Keratinocyte (primary cell): ENCODE measurements around the gene HABP4. TPM values are rescaled to one million over a fixed set of nuclear protein-coding genes. Genes with fewer than 3 reads are reported as not detected.

Source experiments
- DNase-seq: peaks from one replicate; pipeline ENCODE4 v3.0.0-alpha.2; 2011; ENCODE audit warnings: low read depth, missing footprints, low spot score
- FAIRE-seq: peaks from 2 replicates; lab custom pipeline; 2011; peaks lifted over from hg19 to GRCh38; lab: Jason Lieb, UNC
- H2AFZ ChIP-seq: 2 replicates; pipeline ENCODE4 v1.6.0; 2012; ENCODE audit warnings: low read length, control low read depth, inconsistent platforms; ENCODE audit not compliant: control insufficient read depth
- H3K27ac ChIP-seq: 2 replicates; pipeline ENCODE4 v1.5.1; 2011; ENCODE audit warnings: low read length; ENCODE audit not compliant: control insufficient read depth, insufficient read depth
- H3K27me3 ChIP-seq: 3 replicates; pipeline ENCODE4 v1.6.0; 2011; ENCODE audit warnings: low read length; ENCODE audit not compliant: control insufficient read depth, insufficient read depth; ENCODE audit errors: extremely low read depth
- H3K36me3 ChIP-seq, 2 experiments: 2 replicates in 1 of 2; 3 replicates in 1 of 2; pipeline ENCODE4 v1.5.1; 2011; ENCODE audit warnings: low read length in 2 of 2, mild to moderate bottlenecking in 1 of 2; ENCODE audit not compliant: control insufficient read depth in 2 of 2, insufficient read depth in 2 of 2; ENCODE audit errors: extremely low read depth in 1 of 2
- H3K4me1 ChIP-seq: 3 replicates; pipeline ENCODE4 v1.5.1; 2011; ENCODE audit warnings: low read length; ENCODE audit not compliant: control insufficient read depth, insufficient read depth; ENCODE audit errors: extremely low read depth
- H3K4me2 ChIP-seq: 3 replicates; pipeline ENCODE4 v1.6.0; 2011; ENCODE audit warnings: low read depth, low read length; ENCODE audit not compliant: control insufficient read depth, insufficient read depth; ENCODE audit errors: extremely low read depth
- H3K4me3 ChIP-seq, 3 experiments: fragments of 200-600 bp in 1 of 3; sonication (generic) in 1 of 3; 2 replicates in 2 of 3; 3 replicates in 1 of 3; pipeline ENCODE4 v1.5.1; 2011 to 2016; ENCODE audit warnings: low read length in 3 of 3, mild to moderate bottlenecking in 3 of 3, control low read depth in 2 of 3, inconsistent platforms in 1 of 3, low read depth in 1 of 3, mixed read lengths in 1 of 3, mixed run types in 1 of 3, moderate library complexity in 1 of 3; ENCODE audit not compliant: control insufficient read depth in 2 of 3, insufficient read depth in 2 of 3; ENCODE audit errors: extremely low read depth in 1 of 3
- H3K79me2 ChIP-seq: 2 replicates; pipeline ENCODE4 v1.6.0; 2012; ENCODE audit warnings: low read length; ENCODE audit not compliant: control insufficient read depth, insufficient read depth
- H3K9ac ChIP-seq: 3 replicates; pipeline ENCODE4 v1.6.0; 2011; ENCODE audit warnings: low read length; ENCODE audit not compliant: control insufficient read depth, insufficient read depth; ENCODE audit errors: extremely low read depth
- H3K9me1 ChIP-seq: 3 replicates; pipeline ENCODE4 v1.6.0; 2011; ENCODE audit warnings: low read length; ENCODE audit not compliant: control insufficient read depth, insufficient read depth; ENCODE audit errors: extremely low read depth
- H3K9me3 ChIP-seq: 2 replicates; pipeline ENCODE4 v1.5.1; 2012; ENCODE audit warnings: low read depth, low read length; ENCODE audit not compliant: control insufficient read depth
- H4K20me1 ChIP-seq: 3 replicates; pipeline ENCODE4 v1.6.0; 2011; ENCODE audit warnings: low read length; ENCODE audit not compliant: control insufficient read depth, insufficient read depth; ENCODE audit errors: extremely low read depth
- CTCF ChIP-seq, 3 experiments: IDR thresholded peaks in 1 of 3; conservative IDR thresholded peaks in 1 of 3; optimal IDR thresholded peaks in 1 of 3; 2 replicates in 2 of 3; 3 replicates in 1 of 3; pipeline versions ENCODE3 to v1.5.1; 2011; ENCODE audit warnings: low read length in 3 of 3, mild to moderate bottlenecking in 3 of 3, moderate library complexity in 2 of 3, control low read depth in 1 of 3, inconsistent platforms in 1 of 3; ENCODE audit not compliant: insufficient read depth in 2 of 3; ENCODE audit errors: extremely low read depth in 1 of 3
- EZH2 ChIP-seq: IDR thresholded peaks from one replicate; pipeline ENCODE4 v1.6.1; 2012; ENCODE audit warnings: inconsistent platforms, mild to moderate bottlenecking, low read length, moderate library complexity
- dilution Hi-C: fragments of 300-500 bp; cut with MboI; formaldehyde crosslinking; loops from one replicate; pipeline ENCODE4 v1.7.0; 2020; ENCODE audit warnings: low sequenced_read_pairs; ENCODE audit not compliant: extremely low pct_ligation_motif_present
- polyA plus RNA-seq, 5 experiments: library from polyadenylated mRNA; depleted of rRNA in 3 of 5; stranded (reverse) in 3 of 5; stranded (forward) in 1 of 5; unstranded in 1 of 5; fragments of >200 nt; gene quantifications; 1 replicate in 1 of 5; 2 replicates in 3 of 5; 3 replicates in 1 of 5; pipeline versions ENCODE4 v1.2.1 to v1.2.3, GENCODE V29; 2011 to 2012; ENCODE audit warnings: missing spikeins in 2 of 5, low read depth in 1 of 5, low replicate concordance in 1 of 5

The HABP4 gene
- polyA plus RNA-seq, 1 donor (not counting 4 experiments of a cell fraction or from before 2014, with no cell fraction given), result 6.8 TPM

- TF ChIP-seq EZH2 (no peak), CTCF (optimal IDR thresholded peaks at IDR 0.05 in 1 of 3, IDR thresholded peaks at IDR 0.05 in 1 of 3, conservative IDR thresholded peaks at IDR 0.05 in 1 of 3; ENCODE audit: extremely low read depth in 1 of 3, insufficient read depth in 2 of 3, low read length in 3 of 3) (no peak)
- Histone ChIP-seq H3K4me3 (no peak overlapping the region), H3K9ac (no peak overlapping the region), H4K20me1 (no peaks in the 10 kb centered on the region), H3K27me3 (no peaks in the 10 kb centered on the region), H3K79me2 (no peaks in the 10 kb centered on the region), H3K36me3 (peaks cover 0 to 2% of the 10 kb centered on the region in 2 experiments), H3K27ac (no peak overlapping the region), H3K9me1 (no peaks in the 10 kb centered on the region), H3K4me2 (no peak overlapping the region), H3K4me1 (no peaks in the 10 kb centered on the region), H2AFZ (no peak overlapping the region), H3K9me3 (no peaks in the 10 kb centered on the region)
- no peak for DNase-seq
- FAIRE-seq, result no peak
- dilution Hi-C loops, result no loop called here
Measured at GRCh38 chr9:96519787-96520186, 69.8 kb downstream of the HABP4 start.

- TF ChIP-seq CTCF (optimal IDR thresholded peaks at IDR 0.05 in 1 of 3, IDR thresholded peaks at IDR 0.05 in 1 of 3, conservative IDR thresholded peaks at IDR 0.05 in 1 of 3; ENCODE audit: extremely low read depth in 1 of 3, insufficient read depth in 2 of 3, low read length in 3 of 3) (no peak), EZH2 (no peak)
- no peaks in the 10 kb centered on the region for H3K79me2 ChIP-seq
- H3K4me2 ChIP-seq, result no peak overlapping the region
- H2AFZ ChIP-seq, result no peak overlapping the region
- H3K9me1 ChIP-seq, result no peaks in the 10 kb centered on the region
- no peak overlapping the region for H3K4me3 ChIP-seq
- no peaks in the 10 kb centered on the region for H3K27me3 ChIP-seq
- no peak for DNase-seq
- FAIRE-seq, result no peak
- H3K27ac ChIP-seq, result no peak overlapping the region
- H3K9me3 ChIP-seq, result no peaks in the 10 kb centered on the region
- H3K9ac ChIP-seq, result no peak overlapping the region
- peaks cover 0 to 2% of the 10 kb centered on the region in 2 experiments for H3K36me3 ChIP-seq
- dilution Hi-C loops, result no loop called here
- H4K20me1 ChIP-seq, result no peaks in the 10 kb centered on the region
- no peaks in the 10 kb centered on the region for H3K4me1 ChIP-seq
Measured at GRCh38 chr9:96522366-96522765, 72.4 kb downstream of the HABP4 start.
